Activated CD4-positive, alpha-beta T cell treated with anti-CD3 and anti-CD28 coated beads, Interleukin-2, amount 10 ng/mL, durations not matched to agents 7 days and 5 days (primary cell): ENCODE results near the gene SH2D1B. TPM values are rescaled to one million over a fixed set of nuclear protein-coding genes. Genes with fewer than 3 reads are reported as not detected.
"Not testable (repeated sequence)": the region's sequence is repeated elsewhere in the genome, so short reads cannot be mapped to it uniquely, and the experiment has no call there.

ENCODE experiments used
- CTCF ChIA-PET: fragments of 350-600 bp; sonication (Branson Sonifier 250); formaldehyde crosslinking; loops from one replicate; lab custom pipeline; 2021; ENCODE audit warnings: antibody characterized with exemption; lab: Charles Lee
- POLR2A ChIA-PET: fragments of 350-600 bp; sonication (Branson Sonifier 250); formaldehyde crosslinking; loops from one replicate; lab custom pipeline; 2021; ENCODE audit warnings: antibody characterized with exemption; lab: Charles Lee
- DNase-seq: peaks from one replicate; pipeline ENCODE4 v3.0.0-alpha.2; 2020
- H3K27ac Mint-ChIP-seq: one replicate; pipeline ENCODE4 v1.8.0; 2021; ENCODE audit warnings: mild to moderate bottlenecking, moderate library complexity, mixed read lengths
- H3K27me3 Mint-ChIP-seq: one replicate; pipeline ENCODE4 v1.8.0; 2021; ENCODE audit warnings: mixed read lengths
- H3K36me3 Mint-ChIP-seq: one replicate; pipeline ENCODE4 v1.8.0; 2021; ENCODE audit warnings: low read depth, mixed read lengths
- H3K4me1 Mint-ChIP-seq: one replicate; pipeline ENCODE4 v1.8.0; 2021; ENCODE audit warnings: mixed read lengths
- H3K4me3 Mint-ChIP-seq: one replicate; pipeline ENCODE4 v1.8.0; 2021; ENCODE audit warnings: mild to moderate bottlenecking, moderate library complexity, mixed read lengths
- H3K9me3 Mint-ChIP-seq: one replicate; pipeline ENCODE4 v1.8.0; 2021; ENCODE audit warnings: mixed read lengths
- total RNA-seq, 2 experiments: library from RNA; stranded (reverse); gene quantifications; one replicate each; pipeline ENCODE4 v1.2.3, GENCODE V29; 2021

The SH2D1B gene
- total RNA-seq, 2 experiments from 2014 or later, result not detected

- ChIA-PET POLR2A (no interaction called here), CTCF (no interaction called here)
- no peak for DNase-seq
- H3K9me3 Mint-ChIP-seq, result no peaks in the 10 kb centered on the region
- no peaks in the 10 kb centered on the region for H3K27me3 Mint-ChIP-seq
- no peak overlapping the region for H3K27ac Mint-ChIP-seq
- no peak overlapping the region for H3K4me3 Mint-ChIP-seq
- H3K36me3 Mint-ChIP-seq, result no peaks in the 10 kb centered on the region
- H3K4me1 Mint-ChIP-seq, result no peaks in the 10 kb centered on the region
Measured at GRCh38 chr1:162360874-162361260, 51.1 kb downstream of the SH2D1B start.

GRCh38 chr1:162360237-162360873 is 51.6 kb downstream of the SH2D1B start:
- ChIA-PET CTCF (no interaction called here), POLR2A (no interaction called here)
- no peak overlapping the region for H3K27ac Mint-ChIP-seq
- H3K4me3 Mint-ChIP-seq, result no peak overlapping the region
- no peaks in the 10 kb centered on the region for H3K9me3 Mint-ChIP-seq
- H3K27me3 Mint-ChIP-seq, result no peaks in the 10 kb centered on the region
- no peak for DNase-seq
- H3K36me3 Mint-ChIP-seq, result no peaks in the 10 kb centered on the region
- H3K4me1 Mint-ChIP-seq, result no peaks in the 10 kb centered on the region

GRCh38 chr1:162359523-162360236 is 52.3 kb downstream of the SH2D1B start:
- H3K27ac Mint-ChIP-seq, result no peak overlapping the region
- ChIA-PET CTCF (interaction anchor here (0.7 kb wide), 1 partner anchor 289 kb away, joined by 3 read pairs; no protein-coding TSS in a partner anchor), POLR2A (no interaction called here)
- no peak overlapping the region for H3K4me3 Mint-ChIP-seq
- no peaks in the 10 kb centered on the region for H3K27me3 Mint-ChIP-seq
- H3K4me1 Mint-ChIP-seq, result no peaks in the 10 kb centered on the region
- no peaks in the 10 kb centered on the region for H3K36me3 Mint-ChIP-seq
- H3K9me3 Mint-ChIP-seq, result no peaks in the 10 kb centered on the region
- no peak for DNase-seq

DNA sequence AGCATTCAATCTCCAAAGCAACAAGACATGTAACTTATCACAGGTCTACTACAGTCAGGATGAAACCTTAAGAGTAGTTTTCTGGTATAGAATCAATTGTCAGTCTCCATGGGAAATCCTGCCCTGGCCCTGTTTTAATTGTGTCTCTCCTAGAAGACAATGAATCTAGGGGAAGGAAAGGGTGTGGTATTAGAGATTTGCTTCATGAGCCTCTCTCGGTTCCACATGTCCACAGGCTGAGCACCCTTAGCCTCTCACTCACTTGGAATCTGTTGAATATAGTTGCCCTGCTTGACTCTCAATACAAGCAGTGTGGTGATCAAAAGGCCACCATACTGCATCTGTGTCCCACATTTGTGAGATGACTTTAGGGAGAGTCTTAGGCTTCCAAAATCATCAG is 53.0 kb downstream of the SH2D1B start:
- no peak overlapping the region for H3K4me3 Mint-ChIP-seq
- ChIA-PET CTCF (interaction anchor here (0.7 kb wide), 1 partner anchor 288 kb away, joined by 3 read pairs; no protein-coding TSS in a partner anchor), POLR2A (no interaction called here)
- no peak overlapping the region for H3K27ac Mint-ChIP-seq
- no peak for DNase-seq
- H3K27me3 Mint-ChIP-seq, result no peaks in the 10 kb centered on the region
- no peaks in the 10 kb centered on the region for H3K4me1 Mint-ChIP-seq
- H3K36me3 Mint-ChIP-seq, result no peaks in the 10 kb centered on the region
- no peaks in the 10 kb centered on the region for H3K9me3 Mint-ChIP-seq

GRCh38 chr1:162357681-162358266 is 54.2 kb downstream of the SH2D1B start:
- Mint-ChIP-seq H3K4me1 (no peaks in the 10 kb centered on the region), H3K27me3 (no peaks in the 10 kb centered on the region), H3K4me3 (no peak overlapping the region), H3K9me3 (no peaks in the 10 kb centered on the region), H3K27ac (no peak overlapping the region), H3K36me3 (no peaks in the 10 kb centered on the region)
- no peak for DNase-seq
- ChIA-PET POLR2A (no interaction called here), CTCF (interaction anchor here (1.5 kb wide), 1 partner anchor 9 kb away, joined by 5 read pairs; no protein-coding TSS in a partner anchor)

DNA sequence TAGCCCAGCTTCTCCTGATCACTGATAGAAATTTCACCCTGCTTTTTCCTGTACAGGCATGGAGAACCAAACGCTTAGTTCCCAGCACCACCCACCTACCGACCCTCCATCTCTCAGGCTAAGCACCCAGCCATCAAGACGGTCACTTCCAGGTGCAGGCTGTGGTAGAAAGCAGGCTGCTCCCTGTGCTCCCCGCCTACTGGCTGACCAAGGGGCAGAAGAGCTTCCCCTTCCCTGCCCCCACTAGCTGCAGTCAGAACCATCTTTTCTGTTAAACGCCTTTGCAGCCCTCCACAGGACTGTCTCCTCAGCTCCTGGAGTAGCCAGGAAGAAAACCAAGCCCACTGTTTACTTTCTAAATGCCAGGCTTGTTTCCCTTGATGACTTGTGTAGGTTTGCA is 58.2 kb downstream of the SH2D1B start:
- no peak overlapping the region for H3K4me3 Mint-ChIP-seq
- DNase-seq, result no peak

DNA sequence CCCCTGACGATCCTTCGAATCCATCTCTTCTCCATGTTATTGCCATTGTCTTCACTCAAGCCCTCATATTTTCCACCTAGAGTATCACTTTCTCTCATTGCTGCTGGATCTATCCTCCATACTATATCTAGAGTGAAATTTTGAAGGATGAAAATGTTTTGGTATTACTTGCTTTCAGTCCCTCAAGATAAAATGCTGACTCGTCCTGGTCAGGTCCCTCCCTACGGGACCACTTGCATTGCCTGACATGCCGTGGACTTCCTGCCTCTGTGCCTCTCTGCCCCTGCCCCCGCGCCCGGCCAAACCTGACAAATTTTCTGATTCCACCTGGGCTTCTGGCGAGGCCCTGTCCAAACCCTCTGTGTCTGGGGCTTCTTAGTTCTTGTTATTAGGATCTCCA is 58.9 kb downstream of the SH2D1B start:
- H3K4me1 Mint-ChIP-seq, result no peaks in the 10 kb centered on the region
- H3K27me3 Mint-ChIP-seq, result peaks cover 7% of the 10 kb centered on the region
- ChIA-PET CTCF (no interaction called here), POLR2A (no interaction called here)
- no peak overlapping the region for H3K27ac Mint-ChIP-seq
- H3K9me3 Mint-ChIP-seq, result no peaks in the 10 kb centered on the region
- DNase-seq, result no peak
- no peaks in the 10 kb centered on the region for H3K36me3 Mint-ChIP-seq
- no peak overlapping the region for H3K4me3 Mint-ChIP-seq

More for the DNA sequence above, 58.2 kb downstream of the SH2D1B start:
- H3K36me3 Mint-ChIP-seq, result no peaks in the 10 kb centered on the region
- ChIA-PET POLR2A (no interaction called here), CTCF (interaction anchor here (0.6 kb wide), 1 partner anchor 137 kb away, joined by 3 read pairs; no protein-coding TSS in a partner anchor)
- no peaks in the 10 kb centered on the region for H3K4me1 Mint-ChIP-seq
- no peak overlapping the region for H3K27ac Mint-ChIP-seq
- H3K9me3 Mint-ChIP-seq, result no peaks in the 10 kb centered on the region
- H3K27me3 Mint-ChIP-seq, result peaks cover 7% of the 10 kb centered on the region

- H3K27ac Mint-ChIP-seq, H3K36me3 Mint-ChIP-seq, DNase-seq, H3K4me3 Mint-ChIP-seq, H3K9me3 Mint-ChIP-seq, H3K27me3 Mint-ChIP-seq, H3K4me1 Mint-ChIP-seq, POLR2A ChIA-PET: not testable (repeated sequence)
- CTCF ChIA-PET, result interaction anchor here (0.9 kb wide), 1 partner anchor 50 kb away, joined by 4 read pairs; no protein-coding TSS in a partner anchor
Measured at GRCh38 chr1:162351874-162352273, 60.1 kb downstream of the SH2D1B start.

GRCh38 chr1:162351246-162351842 is 60.6 kb downstream of the SH2D1B start:
- no peaks in the 10 kb centered on the region for H3K9me3 Mint-ChIP-seq
- H3K4me1 Mint-ChIP-seq, result no peaks in the 10 kb centered on the region
- no peak overlapping the region for H3K27ac Mint-ChIP-seq
- peaks cover 7% of the 10 kb centered on the region for H3K27me3 Mint-ChIP-seq
- ChIA-PET CTCF (interaction anchor here (0.9 kb wide), 1 partner anchor 50 kb away, joined by 4 read pairs; no protein-coding TSS in a partner anchor), POLR2A (no interaction called here)
- H3K36me3 Mint-ChIP-seq, result no peaks in the 10 kb centered on the region
- no peak for DNase-seq
- H3K4me3 Mint-ChIP-seq, result no peak overlapping the region

GRCh38 chr1:162349635-162350330 is 62.2 kb downstream of the SH2D1B start:
- Mint-ChIP-seq H3K4me3 (no peak overlapping the region), H3K4me1 (no peaks in the 10 kb centered on the region), H3K27ac (no peak overlapping the region), H3K36me3 (no peaks in the 10 kb centered on the region), H3K9me3 (no peaks in the 10 kb centered on the region), H3K27me3 (peaks cover 7% of the 10 kb centered on the region)
- POLR2A ChIA-PET, result no interaction called here
- CTCF ChIA-PET, result no interaction called here
- no peak for DNase-seq

- CTCF ChIA-PET, result interaction anchor here (1.0 to 1.4 kb wide), 2 partner anchors 9 to 943 kb away, joined by 3 to 4 read pairs; no protein-coding TSS in a partner anchor
- Mint-ChIP-seq H3K27ac (no peak overlapping the region), H3K4me1 (no peaks in the 10 kb centered on the region), H3K27me3 (peaks cover 7% of the 10 kb centered on the region), H3K9me3 (no peaks in the 10 kb centered on the region), H3K4me3 (no peak overlapping the region), H3K36me3 (no peaks in the 10 kb centered on the region)
- POLR2A ChIA-PET, result no interaction called here
- DNase-seq, result no peak
Measured at GRCh38 chr1:162347281-162347680, 64.7 kb downstream of the SH2D1B start.
